ENCODE results near the gene DACT2.

The DACT2 gene

DNA sequence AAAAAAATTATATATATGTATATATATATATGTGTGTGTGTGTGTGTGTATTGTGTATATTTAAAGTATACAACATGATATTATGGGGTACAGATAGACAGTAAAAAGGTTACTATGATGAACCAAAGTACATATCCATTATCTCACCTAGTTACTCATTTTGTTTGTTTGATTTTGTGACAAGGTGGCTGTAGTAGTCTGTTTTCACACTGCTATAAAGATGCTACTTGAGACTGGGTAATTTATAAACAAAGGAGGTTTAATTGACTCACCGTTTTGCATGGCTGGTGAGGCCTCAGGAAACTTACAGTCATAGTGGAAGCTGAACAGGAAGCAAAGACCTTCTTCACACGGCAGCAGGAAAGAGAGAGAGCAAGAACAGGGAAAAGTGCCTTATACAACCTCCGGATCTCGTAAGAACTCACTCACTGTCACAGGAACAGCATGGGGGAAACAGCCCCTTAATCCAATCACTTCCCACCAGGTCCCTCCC is 30.2 kb upstream of the DACT2 start:
- in situ Hi-C loops (cut with MboI; ENCODE audit: low sequenced_read_pairs) = no loop called here

DNA sequence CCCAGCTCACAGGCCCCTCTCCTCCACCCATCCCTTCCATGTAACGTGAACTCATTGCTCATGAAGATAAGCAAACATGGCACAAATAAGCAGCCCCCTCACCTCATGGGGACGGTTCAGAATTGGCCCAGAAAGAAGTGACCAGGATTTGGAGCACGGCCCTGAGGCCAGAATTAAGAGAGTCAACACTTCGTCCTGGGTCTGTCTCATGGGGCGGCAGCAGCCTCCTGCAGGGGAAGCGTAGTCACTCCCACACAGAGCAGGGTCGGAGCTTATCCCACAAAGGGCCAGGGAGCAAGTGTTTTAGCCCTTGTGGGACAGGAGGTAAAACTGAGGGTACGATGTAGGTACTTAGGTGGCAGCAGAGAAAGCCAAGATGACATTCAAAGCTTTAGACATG is 28.6 kb upstream of the DACT2 start:
- in situ Hi-C loops (cut with MboI; ENCODE audit: low sequenced_read_pairs) = no loop called here

DNA sequence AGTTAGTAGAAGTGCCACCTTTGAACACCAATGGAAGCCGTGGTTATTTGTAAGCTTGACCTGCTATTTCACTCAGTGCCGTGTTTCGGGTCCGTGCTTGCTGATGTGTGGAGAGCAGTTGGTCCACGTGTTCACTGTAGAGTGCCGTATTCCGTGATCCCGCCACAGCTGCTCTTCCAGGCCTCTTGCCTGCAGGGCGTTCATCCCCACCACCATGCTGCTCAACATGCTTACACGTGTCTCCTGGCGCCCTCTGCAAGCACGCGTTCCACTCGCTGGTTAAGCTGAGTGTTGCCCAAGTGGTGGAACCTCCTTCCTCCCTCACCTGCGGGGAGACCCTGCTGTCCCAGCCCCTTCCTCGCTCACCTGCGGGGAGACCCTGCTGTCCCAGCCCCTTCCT is 28.0 kb upstream of the DACT2 start:
- in situ Hi-C loops (cut with MboI; ENCODE audit: low sequenced_read_pairs) = no loop called here

DNA sequence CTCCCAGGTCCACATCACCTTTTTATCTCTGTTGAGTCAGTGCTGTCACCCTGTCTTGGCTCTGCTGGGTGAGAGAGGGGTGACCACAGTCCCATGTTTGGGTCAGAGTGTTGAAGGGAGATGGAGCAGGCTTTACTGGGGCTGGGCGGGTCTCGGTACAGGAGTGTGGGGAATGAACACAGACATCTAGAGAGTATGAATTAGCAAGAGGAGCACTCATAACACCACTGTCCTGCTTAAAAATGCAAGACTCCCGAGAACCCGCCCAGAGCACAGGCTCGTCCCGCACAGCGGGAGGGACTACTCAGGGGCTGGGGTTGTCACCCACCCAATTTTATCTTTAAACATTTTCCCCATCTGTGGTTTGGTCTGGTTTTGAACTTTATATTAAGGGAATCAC is 27.5 kb upstream of the DACT2 start:
- in situ Hi-C loops (cut with MboI; ENCODE audit: low sequenced_read_pairs) = no loop called here

DNA sequence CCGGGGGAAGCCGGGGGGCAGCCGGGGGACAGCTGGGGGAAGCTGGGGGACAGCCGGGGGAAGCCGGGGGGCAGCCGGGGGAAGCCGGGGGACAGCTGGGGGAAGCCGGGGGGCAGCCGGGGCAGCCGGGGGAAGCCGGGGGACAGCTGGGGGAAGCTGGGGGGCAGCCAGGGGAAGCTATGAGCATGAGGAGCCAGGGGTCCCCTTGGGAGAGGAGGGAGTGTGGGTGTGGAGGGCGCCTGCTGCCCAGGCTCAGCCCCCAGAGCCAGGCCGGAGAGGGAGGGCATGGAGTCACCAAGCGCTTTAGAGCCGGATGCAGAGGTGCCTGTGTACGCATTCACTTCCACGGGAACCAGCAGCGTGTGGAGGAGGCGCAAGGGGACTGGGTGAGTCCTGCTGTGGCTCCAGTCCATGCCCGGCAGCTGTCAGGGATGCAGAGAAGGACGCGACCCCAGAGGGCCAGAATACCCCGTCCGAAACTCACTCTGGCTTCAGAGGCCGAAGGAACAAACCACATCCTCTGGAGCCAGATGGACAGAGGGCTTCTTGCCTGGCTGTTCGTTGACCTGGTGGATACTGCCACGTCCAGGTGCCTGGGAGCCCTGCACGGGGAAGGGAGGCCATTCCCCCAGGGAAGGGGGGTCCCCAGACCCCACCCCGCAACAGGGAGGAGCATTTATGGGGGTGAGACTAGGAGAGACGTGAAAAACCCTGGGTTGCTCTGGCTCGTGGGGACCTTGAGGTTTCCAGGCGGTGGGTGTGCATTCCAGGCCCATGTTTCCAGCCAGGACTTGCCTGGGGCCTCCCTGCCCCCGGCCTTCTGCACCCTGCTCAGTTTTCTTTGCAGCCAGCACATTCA is 26.5 kb upstream of the DACT2 start:
- in situ Hi-C loops (cut with MboI; ENCODE audit: low sequenced_read_pairs) = no loop called here

DNA sequence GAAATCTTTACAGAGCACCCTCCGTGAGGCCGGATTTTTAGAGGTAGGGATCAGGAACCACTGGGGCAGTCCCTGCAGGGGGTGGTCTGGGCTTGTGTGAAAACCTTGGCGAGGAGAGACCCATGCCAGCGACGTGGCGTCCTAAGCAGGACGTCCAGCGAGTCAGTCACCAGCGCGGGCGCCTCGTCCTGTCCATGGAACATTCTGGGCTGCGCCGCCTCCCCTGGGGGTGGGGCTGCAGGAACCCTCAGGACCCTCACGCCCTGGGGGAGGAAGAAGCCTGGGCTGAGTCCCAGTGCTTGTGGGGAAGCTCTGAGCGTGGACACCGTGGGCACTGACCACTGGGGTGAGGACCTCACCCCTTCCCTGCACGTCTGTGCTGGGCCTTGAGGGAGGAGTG is 25.7 kb upstream of the DACT2 start:
- in situ Hi-C loops (cut with MboI; ENCODE audit: low sequenced_read_pairs) = no loop called here

DNA sequence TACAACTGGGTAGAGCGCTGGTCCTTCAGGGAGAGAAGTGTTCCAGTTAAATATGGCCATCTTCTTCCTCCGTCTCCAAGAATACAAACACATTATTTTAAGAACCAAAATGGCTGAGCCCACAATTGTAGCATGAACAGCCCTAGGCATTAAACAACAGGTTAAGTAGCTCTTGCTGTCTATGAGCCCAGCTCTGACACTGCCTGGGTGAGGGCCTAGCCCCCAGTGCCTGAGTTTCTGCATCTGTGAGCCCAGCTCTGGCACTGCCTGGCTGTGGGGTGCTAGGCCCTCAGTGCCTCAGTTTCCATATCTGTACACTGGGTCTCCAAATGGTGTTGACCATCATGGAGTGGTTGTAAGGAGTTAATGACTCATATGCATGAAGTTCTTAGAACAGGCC is 24.8 kb upstream of the DACT2 start:
- in situ Hi-C loops (cut with MboI; ENCODE audit: low sequenced_read_pairs) = no loop called here

DNA sequence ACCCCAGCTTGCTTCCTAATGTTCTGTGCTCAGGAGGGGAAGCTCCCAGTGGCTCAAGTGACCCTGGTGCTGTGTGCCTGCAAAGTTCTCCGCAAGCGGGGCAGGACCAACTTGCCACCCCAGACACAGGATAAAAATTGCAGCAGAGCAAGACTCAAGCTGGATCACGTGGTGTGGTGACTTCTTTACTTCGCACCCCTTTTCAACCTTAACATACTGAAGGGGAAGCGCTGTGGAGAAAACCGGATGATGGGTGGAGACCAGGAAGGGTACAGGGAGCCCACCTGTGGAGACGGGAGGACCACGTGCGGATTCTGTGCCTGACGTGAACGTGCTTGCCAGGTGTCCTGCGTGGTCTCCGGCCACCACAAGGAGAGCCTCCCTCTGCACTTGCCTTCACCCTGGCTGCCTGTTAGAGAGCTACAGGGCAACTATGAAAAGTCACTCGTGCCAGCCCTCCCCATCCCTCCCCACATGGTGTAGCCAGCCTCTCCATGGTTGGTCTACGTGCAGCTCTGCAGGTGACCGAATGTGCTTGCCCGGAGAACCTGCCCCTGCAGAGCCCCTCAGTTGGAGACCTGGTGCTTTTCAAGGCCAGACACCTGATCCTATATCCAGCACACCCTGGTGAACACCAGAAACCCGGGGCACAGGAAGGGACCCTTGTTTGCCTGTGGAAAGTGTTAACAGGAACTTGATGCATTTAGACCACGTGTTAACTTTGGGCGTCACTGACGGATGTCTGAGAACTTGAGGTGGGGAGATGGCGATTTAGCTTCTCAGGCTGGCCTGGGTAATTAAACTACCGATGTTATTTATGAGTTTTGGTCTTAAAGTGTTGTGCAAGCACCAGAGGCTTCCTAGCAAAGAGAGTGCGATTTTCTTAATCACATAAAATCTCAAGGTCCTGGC is 23.9 kb upstream of the DACT2 start:
- in situ Hi-C loops (cut with MboI; ENCODE audit: low sequenced_read_pairs) = no loop called here

DNA sequence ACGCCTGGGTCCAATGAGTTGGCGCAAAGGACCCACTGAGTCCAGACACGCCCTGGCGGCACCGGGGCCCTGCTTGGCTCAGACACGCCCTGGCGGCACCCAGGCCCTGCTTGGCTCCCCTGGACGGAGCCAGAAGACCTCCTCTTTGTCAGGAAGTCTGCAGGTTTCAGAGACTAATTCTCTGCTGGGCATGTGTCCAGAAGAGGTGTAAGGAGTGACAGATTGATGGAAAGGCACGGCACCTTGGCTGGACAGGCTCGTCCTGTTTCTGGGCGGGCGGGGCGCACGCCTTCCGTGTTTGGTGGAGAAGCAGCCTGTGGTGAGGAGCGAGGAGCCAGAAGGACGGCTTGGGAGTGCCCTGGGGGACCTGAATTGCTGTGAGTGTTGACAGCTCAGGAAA is 23.1 kb upstream of the DACT2 start:
- in situ Hi-C loops (cut with MboI; ENCODE audit: low sequenced_read_pairs) = no loop called here

DNA sequence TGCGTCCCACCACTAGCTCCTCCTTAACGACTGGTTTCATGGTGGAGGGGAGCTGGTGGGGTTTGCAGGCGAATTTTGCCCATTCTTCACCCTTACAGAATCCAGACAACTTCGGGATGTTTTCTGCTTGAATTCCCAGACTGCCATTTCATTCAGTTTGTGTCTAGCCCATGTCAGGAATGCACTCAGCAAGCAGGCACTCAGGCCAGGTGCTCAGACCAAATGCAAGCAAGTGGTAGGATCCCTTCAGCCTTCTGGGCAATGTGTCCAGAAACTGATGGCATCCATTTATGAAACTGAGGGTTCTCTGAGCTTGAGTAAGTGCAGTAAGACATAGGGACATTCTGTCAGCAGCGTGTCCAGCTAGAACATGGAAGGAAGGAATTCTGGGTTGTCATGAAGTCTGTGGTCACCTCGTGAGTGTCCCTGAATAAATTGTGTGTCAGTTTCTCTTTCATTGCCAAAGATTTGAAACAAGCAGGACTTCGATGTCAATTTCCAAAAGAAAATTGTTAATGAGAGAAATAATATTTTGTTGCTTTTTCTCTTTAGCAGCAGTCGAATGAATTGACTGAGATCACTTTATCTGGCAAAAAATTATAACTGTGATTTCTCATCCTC is 21.8 kb upstream of the DACT2 start:
- in situ Hi-C loops (cut with MboI; ENCODE audit: low sequenced_read_pairs) = no loop called here

DNA sequence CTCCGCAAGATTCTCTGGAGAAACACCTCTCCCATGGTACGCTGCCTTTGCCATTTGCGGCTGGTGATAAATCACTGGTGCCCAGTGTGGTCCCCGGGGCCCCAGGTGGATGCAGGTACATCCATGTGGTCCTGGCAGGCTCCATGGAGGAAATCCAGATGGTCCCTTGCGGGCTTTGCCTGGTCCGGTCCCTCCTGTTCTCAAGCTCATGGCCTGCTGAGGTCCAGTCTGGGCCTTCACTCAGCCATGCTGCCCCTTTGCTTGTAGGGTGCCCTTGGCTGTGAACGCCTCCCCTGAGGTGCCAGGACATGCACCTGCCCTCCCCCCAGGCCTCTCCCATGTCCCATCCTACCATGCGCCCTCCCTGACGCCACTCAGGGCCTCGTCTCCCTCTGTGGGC is 21.2 kb upstream of the DACT2 start:
- in situ Hi-C loops (cut with MboI; ENCODE audit: low sequenced_read_pairs) = no loop called here

DNA sequence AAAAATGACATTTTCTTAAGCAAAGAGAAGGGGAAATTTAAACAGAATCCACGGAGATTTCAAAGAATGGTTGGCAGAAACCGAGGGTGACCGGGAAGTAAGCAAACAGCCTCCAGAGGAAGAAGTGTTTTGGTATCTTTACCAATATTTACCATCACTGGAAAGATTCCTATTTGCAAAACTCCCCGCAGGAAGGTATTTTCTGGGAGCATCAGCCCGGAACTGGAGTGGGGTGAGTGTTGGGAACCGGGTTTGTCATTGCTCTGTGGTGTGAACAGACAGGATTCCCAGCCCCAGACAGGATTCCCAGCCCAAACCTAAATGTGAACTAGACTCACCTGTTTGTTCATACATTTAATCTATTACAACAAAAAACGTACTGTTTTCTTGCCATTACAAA is 19.2 kb upstream of the DACT2 start:
- in situ Hi-C loops (cut with MboI; ENCODE audit: low sequenced_read_pairs) = no loop called here

DNA sequence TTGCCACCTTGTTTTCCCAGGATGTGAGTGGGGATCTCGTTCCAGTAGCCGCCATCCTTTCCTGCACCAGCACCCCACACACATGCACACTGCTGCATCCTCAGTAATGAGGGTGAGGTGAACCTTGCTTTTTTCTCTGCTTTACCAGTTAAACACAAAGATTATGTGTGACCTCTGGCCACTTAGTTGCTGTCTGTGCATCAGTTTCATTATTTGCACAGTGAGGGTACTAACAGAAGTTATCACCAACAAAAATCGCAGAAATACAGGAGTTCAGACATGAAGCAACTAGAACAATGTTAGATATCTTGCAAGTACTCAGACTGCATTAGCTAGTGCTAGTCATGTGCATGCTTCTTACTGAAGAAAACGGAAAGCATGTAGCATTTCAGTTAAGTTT is 17.4 kb upstream of the DACT2 start:
- in situ Hi-C loops (cut with MboI; ENCODE audit: low sequenced_read_pairs) = no loop called here

DNA sequence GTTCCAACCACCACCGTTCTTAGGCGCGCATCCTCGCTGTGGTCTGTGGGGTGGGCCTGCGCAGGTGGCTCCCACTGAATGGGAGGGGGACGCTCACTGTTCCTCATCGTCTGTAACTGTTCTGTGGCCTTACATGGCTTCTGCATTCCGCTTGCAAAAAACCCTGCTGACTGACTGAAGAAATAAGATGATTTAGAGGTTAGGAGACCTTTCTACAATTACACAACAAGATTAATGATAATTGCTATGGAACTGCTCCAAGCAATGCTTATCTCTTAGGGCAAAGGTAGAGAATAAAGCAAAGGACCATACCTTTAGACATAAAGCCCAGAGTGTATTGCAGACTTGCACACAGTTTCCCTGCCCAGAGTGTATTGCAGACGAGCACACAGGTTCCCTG is 14.4 kb upstream of the DACT2 start:
- in situ Hi-C loops (cut with MboI; ENCODE audit: low sequenced_read_pairs) = no loop called here

DNA sequence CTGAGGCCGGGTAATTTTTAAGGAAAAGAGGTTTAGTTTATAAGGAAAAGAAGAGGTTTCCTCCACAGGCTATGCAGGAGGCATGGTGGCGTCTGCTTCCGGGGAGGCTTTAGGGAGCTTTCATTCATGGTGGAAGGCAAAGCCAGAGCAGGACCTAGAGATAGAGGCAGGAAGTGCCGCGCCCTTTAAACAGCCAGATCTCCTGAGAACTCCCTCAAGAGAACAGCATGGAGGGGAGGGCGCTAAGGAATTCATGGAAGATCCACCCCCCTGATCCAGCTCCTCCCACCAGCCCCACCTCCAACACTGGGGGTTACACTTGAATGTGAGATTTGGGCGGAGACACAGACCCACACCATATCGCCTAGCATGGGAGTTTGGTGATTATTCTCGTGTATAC is 13.9 kb upstream of the DACT2 start:
- in situ Hi-C loops (cut with MboI; ENCODE audit: low sequenced_read_pairs) = no loop called here

DNA sequence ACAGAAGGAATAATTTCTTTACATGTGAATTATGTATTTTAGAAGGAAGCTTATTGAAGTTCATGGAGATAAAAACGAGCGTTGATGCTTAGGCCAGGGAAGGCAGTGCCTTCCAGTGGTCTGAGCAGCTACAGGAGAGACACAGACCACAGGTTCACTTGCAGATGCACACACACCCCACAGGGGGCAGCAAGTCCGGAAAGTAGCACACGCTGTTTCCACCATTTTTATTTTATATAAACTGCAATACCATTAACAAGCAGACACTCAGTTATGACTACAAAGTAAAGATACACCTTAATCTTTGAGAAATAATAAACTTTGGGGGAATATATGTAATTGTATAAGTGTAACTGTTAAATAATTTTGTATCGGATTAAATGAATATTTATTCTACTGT is 13.5 kb upstream of the DACT2 start:
- in situ Hi-C loops (cut with MboI; ENCODE audit: low sequenced_read_pairs) = no loop called here

DNA sequence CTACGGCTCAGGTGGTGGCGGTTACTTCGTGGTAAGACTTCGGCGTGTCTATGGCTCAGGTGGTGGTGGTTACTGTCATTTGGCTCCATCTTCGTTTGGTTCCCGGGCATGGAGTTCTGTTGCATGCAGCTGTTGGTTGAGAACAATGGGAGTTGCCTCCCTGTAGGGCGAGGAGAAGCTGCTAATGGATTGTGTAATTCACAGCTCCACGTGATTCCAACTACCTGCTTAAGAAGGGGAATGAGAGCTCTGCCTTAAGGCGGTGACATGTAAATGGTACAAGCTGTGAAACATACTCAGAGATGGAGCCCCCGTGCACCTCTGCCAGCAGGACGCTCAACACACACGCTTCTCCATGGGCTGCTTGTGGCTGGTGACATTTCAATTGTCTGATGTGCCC is 12.4 kb upstream of the DACT2 start:
- in situ Hi-C loops (cut with MboI; ENCODE audit: low sequenced_read_pairs) = no loop called here

DNA sequence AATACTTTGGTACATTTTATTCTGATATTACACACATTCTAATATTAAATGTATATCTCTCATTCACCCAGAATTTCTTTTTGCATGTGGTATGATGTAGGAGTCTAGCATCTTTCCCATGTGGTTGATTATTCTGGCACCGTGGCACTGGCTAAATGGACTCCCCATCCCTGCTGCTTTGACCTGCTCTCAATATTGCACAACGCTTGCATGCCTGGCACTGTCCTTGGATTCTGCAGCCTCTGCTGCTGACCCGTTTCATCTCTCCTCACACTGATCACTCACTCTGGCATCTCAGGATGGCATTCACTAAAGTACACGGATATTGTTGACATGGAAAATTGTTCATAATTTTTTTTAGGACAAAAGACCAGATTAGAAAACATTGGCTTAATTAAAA is 11.5 kb upstream of the DACT2 start:
- in situ Hi-C loops (cut with MboI; ENCODE audit: low sequenced_read_pairs) = no loop called here

DNA sequence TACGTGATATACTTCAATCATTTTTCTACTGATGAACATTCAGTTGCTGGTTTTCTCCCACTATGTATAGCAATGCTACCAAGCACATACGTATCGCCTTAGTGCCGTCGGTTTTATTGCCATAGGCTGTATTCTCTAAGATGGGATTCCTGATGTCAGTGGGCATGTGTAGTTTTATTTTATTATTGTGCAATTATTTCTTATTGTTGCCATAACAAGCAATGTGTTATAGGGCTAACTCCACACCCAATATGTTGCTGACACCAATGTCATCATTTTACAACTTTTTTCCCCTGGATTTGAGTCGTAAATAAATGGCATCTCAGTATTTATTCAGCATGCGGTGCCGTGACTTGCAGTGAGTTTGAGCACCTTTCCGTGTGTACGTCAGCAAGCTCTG is 10.8 kb upstream of the DACT2 start:
- in situ Hi-C loops (cut with MboI; ENCODE audit: low sequenced_read_pairs) = no loop called here

DNA sequence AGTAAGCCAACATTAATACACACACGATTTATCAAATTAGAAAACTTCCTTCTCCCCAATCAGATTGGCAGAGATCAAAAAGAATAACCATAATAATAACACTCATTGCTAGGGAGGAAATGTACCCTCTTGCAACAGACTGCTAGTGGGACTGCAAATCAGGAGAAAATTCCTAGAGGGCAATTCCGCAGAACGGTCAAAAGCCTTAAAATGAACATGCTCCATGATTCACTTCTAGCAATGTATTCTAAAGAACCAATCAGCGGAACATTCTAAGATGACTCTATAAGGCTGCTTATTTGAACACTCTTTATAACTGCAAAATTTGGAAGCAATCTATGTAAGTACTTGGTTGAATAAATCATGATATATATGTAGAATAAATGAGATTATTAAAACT is 8.5 kb upstream of the DACT2 start:
- in situ Hi-C loops (cut with MboI; ENCODE audit: low sequenced_read_pairs) = no loop called here
